HG03520 (cell line): ENCODE results near the gene LRRN2.
A peak's percentile ranks its signal among the peaks of the same experiment; 100 is the strongest.
"Not testable (repeated sequence)": the region's sequence is repeated elsewhere in the genome, so short reads cannot be mapped to it uniquely, and the experiment has no call there.

Source experiments
- ATAC-seq: cut with Tn5 transposase; IDR thresholded peaks from one replicate; pipeline ENCODE4 v1.9.1; 2021; ENCODE audit warnings: mild to moderate bottlenecking, moderate library complexity; ENCODE audit not compliant: unreplicated experiment

Gene LRRN2

DNA sequence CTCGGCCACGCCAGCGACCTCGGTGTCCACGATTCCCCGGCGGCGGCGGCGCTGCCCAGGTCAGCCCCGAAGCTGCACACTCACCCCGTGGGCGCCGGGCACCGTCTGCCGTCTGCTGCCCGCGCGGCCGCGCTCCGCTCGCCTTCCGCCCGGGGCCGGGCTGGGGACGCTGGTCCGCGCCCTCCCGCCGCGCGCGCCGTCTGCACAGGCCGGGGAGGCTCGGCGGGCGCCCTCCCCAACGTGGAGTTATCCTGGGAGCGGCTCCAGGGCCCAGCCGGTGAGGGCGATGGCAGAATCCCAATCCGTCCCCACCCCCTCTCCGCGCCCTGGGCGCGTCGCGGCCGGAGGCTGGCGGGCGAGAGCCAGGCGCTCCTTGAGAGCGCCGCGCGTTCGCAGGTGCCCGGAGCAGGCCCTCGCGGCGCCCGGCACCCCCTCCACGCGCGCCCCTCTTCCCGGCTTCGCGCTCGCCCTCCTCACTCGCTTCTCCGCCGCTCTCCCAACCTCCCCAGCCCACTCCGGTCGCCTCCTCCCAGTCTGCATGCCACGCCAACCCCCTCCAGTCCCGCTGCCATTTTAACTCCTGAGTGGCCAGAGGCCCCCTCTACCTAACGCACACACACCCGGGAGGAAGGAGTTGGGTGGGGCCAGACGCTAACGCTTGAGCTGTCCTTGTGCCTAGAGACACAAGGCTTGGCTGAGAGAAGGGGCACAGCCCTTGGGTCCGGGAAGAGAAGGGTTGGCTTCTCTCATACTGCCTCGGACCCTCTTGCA lies at the start of gene LRRN2:
LRRN2 (minus strand) TSS at position 503 of the 771 bp plus-strand sequence. CDS start 65,746 bp downstream, outside the sequence.
- no peak for ATAC-seq

DNA sequence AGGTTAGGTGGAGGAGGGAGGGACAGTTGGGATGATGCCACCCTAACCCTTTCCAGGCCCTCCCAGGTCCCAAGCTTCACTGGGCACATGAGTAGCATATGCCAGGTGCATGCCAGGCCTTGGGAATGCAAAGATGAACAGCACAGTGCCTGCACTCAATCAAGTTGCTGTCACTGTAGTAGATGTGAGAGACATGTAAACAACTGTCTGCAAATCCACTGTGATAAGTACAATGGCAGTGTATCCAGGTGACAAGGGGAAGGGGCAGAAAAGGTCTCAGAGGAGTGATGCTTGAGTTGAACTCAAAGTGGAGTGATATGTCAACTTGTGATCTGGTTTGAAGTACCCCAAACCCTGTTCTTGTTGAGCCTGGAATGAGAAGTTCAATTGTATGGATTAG lies 49.5 kb upstream of the LRRN2 start:
- ATAC-seq, result no peak

DNA sequence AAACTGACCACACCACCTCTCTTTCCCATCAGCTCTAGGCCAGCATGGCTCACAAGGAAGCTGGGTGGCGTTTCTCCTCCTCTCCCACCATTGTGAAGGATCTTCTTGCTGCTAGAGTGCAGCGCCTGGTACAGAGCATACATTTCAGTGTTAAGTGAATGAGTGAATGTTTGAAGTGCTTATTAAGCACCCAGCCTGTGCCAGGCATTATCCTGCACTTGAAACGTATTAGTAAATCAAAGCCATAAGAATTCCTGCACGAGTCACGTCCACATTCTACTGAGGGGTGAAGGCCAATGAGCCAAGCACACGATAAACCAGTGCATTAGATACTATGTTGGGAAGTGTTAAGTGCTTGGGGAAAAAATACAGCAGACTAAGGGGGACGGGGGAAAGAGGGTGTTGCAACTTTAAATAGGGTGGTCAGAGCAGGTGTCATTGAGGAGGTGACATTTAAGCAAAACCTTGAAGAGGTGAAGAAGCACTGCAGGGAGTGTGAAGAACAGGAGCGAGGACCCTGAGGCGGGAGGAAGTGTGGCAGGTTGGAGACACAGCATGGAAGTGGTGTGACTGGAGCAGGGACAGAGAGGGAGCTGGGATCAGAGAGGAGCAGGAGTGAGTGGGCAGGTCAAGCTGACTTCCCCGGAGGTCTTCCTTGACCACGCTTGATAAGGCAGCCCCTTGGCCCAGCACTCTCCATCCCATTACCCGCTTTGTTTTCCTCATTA lies 48.5 kb upstream of the LRRN2 start:
- ATAC-seq, result no peak

DNA sequence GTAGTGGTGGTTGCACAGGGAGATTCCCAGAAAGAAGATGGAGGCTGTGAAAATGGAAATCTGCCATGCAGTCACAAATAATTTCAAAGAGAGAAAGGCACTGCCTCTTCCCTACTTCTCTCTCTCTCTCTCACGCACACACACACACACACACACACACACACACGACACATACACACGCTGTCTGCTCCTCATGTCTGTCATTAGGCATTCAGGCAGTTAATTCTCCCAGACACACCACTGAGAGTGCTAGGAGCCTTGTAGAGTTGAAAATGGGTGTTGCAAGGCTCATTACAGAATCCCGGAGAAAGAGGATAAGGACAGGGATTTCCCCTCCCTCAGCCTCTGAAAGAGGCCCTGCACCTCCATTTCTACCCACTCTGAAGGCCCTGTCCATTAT lies 47.8 kb upstream of the LRRN2 start:
- no peak for ATAC-seq

DNA sequence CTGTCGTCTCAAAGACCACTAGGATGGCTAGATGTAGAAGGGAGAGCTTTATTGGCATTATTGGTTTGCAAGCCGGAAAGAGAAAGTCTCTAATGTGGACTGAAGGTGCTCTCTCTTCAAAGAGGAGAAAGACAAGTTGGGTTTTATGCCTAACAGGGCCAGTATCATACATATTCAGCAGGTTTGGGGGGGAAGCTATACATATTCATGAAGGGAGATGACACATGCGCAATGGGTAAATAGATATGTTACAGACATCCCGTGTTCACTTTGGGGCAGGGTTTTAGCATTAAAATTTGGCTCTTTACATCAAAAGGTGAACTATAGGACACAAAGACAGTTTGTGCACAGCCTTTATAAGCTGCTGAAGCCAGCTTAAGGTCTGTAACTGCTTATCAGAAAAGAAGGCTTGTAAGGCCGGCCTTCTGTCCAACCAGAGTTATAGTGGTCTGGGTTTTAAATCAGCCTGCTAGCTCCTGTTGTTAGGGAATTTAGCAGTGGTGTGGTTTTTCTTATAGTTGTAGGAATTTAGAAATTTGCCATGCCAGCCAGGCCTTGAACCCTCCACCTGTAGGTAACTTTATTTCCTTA lies 46.5 kb upstream of the LRRN2 start:
- no peak for ATAC-seq

DNA sequence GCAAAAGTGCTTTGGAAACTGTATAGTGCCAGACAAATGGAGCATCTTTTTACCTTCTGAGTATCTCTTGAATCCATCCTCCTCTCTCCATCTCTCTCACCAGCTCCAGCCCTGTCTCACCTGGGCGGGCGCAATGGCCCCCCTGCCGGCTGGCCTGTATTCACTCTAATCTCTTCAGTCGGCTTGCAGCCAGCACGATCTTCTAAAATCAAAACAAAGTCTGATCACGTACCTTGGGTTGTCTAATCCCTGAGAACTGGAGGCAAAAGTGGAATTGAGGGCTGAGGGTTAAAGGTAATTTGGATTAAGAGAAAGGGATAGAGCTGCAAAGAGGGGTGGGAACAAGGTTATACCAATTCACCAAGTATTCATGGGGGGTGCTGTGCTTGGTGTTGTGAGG lies 46.0 kb upstream of the LRRN2 start:
- ATAC-seq, result no peak

DNA sequence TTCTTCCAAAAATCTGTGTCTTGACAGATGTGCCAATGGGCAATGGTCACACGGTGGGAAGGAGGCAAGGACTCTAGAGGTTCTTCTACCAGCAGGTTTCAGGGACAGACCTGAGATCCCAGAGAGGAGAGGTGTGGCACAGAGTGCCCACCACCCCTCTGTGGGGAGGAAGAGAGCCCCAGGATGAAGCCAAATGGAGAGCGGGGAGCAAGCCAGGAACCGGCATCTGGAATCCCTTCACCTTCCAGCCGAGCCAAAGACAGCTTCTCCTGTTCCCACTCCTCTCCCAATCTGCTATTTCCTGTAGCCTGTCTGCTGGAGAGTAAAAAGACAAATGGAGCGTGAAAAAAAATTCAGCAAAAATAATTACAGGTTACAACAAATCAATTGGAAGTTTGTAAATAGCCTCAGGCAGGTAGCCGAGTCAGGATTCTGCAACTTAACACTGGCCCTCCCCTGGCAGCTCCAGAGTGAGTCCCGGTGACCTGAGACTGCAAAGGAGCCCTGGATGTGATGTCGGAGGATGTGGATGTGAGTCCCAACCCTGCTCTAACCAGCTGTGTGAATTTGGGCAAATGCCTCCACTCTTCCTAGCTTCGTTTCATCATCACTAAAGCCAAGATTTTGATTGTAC lies 45.4 kb upstream of the LRRN2 start:
- no peak for ATAC-seq

DNA sequence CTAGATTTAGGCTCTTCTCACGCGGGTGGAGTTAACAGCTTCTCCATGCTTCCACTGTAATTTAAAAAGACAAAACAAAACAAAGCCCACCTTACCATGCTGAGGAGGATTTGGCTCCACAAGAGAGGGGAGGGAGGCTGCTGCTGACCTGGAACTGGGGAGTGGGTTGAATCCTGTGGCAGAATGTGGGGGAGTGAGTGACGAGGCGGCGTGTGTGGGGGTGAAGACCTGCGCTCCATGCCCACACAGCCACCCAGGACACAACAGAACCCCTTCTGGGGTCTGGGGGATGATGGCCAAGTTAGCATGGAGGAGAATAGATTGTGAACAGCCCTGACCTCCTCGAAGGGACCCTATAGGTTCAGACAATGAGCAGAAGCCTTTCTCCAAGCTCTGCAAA lies 44.0 kb upstream of the LRRN2 start:
- no peak for ATAC-seq

DNA sequence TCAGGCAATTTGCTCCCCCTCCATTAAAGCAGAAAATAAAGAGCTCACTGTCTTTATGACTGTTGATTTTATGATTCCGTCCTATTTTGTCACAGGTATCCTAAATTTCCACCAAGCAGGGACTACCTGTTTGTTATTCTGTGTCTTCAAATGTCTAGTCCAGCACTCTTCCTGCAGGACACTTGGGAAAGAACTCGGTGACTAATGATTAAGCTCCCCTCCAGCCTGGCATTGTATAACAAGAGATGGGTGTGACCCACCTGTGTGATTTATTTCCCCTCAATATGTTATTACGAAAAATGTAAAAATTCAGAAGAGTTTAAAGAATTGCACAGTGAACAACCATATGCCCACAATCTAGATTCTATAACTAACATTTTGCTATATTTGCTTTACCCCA lies 42.9 kb upstream of the LRRN2 start:
- no peak for ATAC-seq

DNA sequence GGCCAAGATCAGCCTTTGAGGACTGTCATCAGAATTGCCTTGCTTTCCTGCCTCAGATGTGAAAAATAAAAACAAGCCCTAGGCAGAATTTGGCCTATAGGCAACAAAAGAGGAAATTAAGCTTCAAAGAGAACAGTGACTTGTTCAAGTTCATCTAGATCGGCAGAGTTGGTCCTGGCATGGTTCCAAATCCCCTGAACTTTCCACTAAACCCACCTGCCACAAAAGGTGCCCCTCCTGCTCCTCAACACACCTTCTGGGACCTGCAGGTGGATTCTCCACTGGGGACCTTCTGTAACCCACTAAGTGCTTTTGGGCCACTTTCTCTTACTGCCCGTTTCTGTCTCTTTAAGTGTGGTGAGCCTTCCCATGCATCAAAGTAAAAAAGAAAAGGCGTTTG lies 42.5 kb upstream of the LRRN2 start:
- no peak for ATAC-seq

DNA sequence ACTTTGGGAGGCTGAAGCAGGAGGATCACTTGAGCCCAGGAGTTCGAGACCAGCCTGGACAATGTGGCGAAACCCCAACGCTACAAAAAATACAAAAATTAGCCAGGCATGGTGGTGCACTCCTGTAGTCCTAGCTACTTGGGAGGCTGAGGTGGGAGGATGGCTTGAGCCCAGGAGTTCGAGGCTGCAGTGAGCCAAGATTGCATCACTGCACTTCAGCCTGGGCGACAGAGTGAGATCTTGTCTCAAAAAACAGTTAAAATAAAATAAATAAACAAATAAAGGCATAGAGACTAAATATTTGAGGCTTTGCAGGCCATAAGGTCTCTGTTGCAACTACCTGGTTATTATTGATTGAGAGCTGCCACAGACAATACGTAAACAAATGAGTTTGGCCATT lies 41.9 kb upstream of the LRRN2 start:
- ATAC-seq, result not testable (repeated sequence)

DNA sequence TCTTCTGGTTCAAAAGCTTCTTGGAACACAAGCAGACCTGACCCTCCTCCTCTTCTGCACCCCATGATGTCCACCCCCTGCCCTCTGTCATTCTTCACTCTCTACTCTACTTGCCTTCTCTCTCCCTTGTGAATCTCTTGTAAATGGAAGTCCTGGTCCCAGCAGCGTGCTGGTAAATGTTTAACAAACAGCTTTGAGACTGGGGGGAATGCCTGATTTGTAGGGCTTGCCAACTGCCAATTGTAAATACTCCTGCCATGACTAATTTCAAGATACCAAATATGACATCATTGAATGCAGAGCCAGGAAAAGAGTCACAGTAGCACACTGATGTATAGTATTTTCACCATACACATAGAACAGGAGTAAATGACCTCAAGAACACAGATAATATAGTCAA lies 40.9 kb upstream of the LRRN2 start:
- ATAC-seq, result no peak

DNA sequence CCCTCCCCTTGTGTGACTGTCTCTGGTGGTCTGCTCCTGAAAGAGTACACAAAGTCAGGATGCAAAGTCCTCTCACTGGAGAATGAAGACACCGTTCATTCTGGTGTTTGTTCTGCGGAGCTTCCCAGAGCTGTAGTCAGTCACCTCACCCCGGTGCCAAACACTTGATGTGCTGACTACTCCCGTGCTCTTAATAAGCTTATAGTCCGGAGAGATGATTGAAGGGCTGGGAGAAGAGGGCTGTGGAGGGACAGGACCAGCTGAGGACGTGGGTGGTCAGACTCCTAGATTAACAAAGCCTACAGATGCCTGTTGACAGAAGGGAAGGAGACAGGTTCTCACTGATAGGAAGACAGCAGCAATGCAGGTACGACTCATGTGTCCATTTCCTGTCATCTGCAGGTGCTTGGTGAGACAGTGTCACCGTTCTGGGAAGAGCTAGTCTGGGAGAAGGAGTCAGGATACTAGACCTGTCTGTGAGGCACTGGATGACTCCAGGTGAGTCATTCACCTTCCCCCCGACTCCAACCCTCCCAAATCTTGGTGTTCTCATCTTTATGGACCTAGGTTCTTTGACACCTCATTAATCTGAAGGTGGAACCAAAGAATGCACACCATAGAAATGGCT lies 40.4 kb upstream of the LRRN2 start:
- no peak for ATAC-seq

DNA sequence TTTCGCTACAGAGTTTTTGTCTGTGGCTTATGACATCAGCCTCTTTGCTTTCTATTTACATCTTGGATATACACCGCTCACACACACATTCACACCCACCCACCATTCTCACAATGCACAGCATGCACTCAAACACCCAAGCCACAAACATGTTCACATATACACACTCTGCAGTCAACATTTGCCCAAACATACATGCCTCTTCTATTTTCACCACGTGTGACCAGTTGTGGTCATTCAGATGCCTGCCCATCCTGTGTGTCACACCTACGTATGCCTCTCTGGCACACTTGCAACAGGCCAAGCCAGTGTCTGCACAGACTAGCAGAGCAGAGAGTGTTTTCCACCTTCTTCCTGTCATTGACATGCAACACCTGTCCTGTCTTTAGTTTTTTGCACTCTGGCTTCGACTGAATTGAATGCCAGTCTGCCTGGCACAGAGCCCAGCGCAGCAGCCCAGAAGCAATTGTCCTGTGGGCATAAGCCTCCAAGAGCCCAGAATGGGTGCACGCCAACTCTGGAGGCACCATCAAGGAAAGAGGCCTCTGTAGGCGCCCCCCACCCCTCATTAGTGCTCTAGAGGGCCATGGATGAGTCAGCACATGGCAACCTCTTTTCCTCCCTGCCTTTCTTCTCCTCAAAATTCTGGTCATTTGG lies 37.7 kb upstream of the LRRN2 start:
- no peak for ATAC-seq

DNA sequence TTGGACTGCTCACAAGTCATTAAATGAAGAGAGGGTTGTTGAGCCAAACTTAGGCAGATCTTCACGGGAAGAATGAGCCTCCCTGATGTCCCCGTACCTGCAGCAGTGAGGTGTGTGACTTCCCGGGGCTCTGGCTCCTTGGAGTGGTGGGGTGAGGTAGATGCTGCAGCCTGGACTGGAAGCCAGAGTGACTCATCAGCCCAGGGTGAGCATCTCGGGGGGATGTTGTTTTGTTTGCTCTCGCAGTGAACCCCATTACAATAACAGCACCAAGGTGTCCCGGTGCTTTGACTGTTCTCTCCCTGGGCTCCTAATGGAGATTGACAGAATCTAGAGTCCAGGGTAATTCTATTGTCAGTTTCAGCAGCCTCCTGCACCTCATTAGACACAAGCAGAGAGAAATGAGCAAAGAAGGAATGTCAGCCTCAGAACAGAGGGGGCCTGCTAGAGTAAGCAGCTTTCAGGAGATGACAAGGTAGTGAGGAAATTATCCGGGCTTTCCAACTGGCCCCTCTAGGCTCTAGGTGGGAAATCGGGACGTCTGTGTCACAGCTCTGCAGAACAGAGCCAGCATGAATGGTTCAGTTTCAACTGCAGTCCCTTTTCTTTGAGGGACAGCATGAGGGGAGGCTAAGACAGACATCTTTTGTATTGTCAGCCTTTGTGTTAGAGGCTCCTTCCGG lies 36.0 kb upstream of the LRRN2 start:
- ATAC-seq, result no peak

DNA sequence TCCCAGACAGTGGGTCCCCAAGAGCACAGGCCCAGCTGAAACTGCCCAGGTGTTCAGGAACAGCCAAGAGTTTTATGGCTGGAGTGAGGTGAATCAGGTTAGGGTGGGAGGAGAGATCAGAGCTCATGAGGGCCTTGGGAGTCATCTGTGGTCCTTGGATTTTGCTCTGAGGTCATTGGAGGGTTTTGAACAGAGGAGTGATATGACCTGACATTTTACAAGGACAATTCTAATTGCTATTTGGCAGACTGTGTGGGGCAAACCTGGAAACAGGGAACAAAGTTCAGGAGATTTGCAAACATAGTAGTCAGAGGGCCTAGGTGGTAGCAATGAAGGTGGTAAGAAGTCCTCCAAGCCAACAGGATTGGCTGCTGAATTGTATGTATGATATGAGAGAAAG lies 31.1 kb upstream of the LRRN2 start:
- ATAC-seq, result no peak

DNA sequence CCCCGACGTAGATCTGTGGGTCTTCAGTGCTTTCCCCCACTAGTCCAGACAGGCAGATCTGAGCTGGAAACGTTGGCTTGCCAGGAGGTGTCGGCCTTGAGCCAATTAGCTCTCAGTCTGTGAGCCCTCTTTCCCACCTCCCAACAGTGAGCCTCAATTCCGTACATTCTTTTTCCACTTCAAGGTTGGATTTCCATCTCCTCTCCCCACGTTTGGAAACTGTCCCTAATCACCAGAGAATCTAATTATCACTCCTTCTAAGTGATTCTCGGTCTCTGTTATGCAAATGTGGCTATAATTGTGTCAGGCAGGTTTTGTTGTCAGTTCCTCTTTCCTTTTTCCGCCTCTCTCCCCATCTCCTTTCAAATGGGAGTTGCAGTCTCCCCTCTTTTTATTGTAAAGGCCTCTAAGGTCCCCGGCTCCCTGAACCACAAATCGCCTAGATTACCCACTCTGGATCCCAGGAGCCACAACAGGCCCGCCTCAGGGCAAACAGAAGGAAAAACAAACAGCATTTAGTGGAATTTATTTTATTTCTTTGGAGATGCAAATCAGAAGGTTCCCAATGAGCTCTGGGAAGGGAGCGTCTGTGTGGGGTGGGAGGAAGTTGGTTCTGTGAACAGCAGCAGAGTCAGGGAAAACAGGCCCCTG lies 29.4 kb upstream of the LRRN2 start:
- ATAC-seq, result peak; percentile 41

DNA sequence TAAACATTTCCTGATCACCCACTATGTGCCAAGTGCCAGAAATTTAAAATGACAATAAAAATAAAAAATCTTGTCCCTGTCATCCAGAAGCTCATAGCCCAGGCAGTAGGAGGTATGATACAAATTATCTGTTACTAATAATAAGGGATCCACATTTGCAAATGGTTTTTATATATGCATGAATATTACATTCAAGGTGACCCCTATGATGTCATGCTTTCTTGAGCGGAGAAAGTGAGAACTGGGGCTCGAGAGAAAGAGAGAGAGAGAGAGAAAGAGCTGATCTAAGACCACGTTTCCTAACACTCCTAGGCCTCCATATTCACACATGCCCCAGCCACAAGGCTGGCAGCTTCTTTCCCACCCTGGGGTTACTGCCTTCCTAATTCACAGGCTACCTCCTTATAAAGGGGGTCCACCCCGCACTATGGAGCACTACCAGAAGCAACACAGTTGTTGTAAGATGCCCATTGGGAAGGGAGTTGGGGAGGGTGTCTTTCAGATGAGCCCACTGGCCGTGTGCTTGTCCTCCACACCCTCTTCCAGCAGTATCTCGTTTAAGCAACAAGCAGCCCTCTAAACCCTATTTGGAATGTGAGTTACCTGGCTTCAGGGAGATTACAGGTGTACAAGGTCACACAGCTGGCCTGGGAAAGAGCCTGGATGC lies 28.8 kb upstream of the LRRN2 start:
- ATAC-seq, result no peak

DNA sequence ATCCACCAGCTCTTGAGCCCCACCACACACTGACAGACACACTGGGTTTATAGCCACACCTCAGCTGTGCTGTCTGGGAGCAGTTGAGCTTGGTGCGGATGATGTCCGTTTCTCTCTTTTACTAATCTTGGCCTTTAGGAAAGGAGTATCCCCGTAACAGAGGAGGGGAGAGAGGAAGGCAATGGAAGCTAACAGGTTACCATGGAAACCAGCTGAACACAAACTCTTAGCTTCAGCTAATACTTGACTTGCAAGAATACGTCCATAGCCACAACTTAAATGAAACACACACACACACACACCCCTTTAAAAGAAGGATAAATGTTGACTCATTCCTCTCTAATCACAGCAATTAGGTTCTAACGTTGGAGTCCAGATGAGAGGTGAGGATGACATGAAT lies 28.0 kb upstream of the LRRN2 start:
- no peak for ATAC-seq
